Heart right ventricle (tissue), 16 donors: ENCODE results near the gene WNT7B. TPM values are rescaled to one million over a fixed set of nuclear protein-coding genes. Genes with fewer than 3 reads are reported as not detected.

ENCODE experiments used
- ATAC-seq, 8 donors: fragments of 200-7000 bp; cut with Tn5 transposase; one replicate each; pipeline ENCODE4 v1.9.1; 2020; ENCODE audit warnings: mild to moderate bottlenecking in 8 of 8, moderate library complexity in 8 of 8, moderate number of reproducible peaks in 1 of 8
- DNase-seq, 2 donors: peaks; one replicate each; pipeline ENCODE4 v3.0.0-alpha.2; 2020
- H3K27ac ChIP-seq, 10 donors: fragments of 200-600 bp; sonication (generic) in 2 of 10; one replicate each; pipeline versions ENCODE4 v1.5.0 to v1.8.0; 2020 to 2022; ENCODE audit warnings: mild to moderate bottlenecking in 3 of 10
- H3K27me3 ChIP-seq, 7 donors: fragments of 200-600 bp; one replicate each; pipeline ENCODE4 v1.8.0; 2021 to 2022; ENCODE audit warnings: mild to moderate bottlenecking in 2 of 7
- H3K36me3 ChIP-seq, 9 donors: fragments of 200-600 bp; sonication (generic) in 1 of 9; one replicate each; pipeline versions ENCODE4 v1.5.0 to v1.8.0; 2020 to 2022; ENCODE audit warnings: mild to moderate bottlenecking in 2 of 9
- H3K4me1 ChIP-seq, 9 donors: fragments of 200-600 bp; sonication (generic) in 1 of 9; one replicate each; pipeline versions ENCODE4 v1.5.0 to v1.8.0; 2020 to 2022; ENCODE audit warnings: mild to moderate bottlenecking in 4 of 9
- H3K4me3 ChIP-seq, 10 donors: fragments of 200-600 bp; sonication (generic) in 2 of 10; one replicate each; pipeline versions ENCODE4 v1.5.0 to v1.8.0; 2020 to 2022; ENCODE audit warnings: mild to moderate bottlenecking in 7 of 10, moderate library complexity in 2 of 10
- H3K9me3 ChIP-seq, 11 donors: fragments of 200-600 bp in 10 of 11; sonication (generic) in 2 of 11; one replicate each; pipeline versions ENCODE4 v1.5.0 to v1.8.0; 2013 to 2022; ENCODE audit warnings: mild to moderate bottlenecking in 2 of 11, control low read depth in 1 of 11, moderate library complexity in 1 of 11
- WGBS, 2 donors: extraction: QIAGEN DNeasy Blood & Tissue Kit; methylation state at CpG; one replicate each; pipeline ENCODE4 v1.1.7; 2013; ENCODE audit warnings: inconsistent platforms in 1 of 2; 5-methylcytosine and 5-hydroxymethylcytosine counted together
- intact Hi-C, 10 donors: fragments of 100-400 bp; cut with DNase I; formaldehyde crosslinking; loops; one replicate each; pipeline versions ENCODE4 v1.11.1 to v1.14.2; 2022
- polyA plus RNA-seq, 2 donors: library from polyadenylated mRNA; stranded (reverse); fragments of 200-250 nt; gene quantifications; one replicate each; pipeline ENCODE4 v1.2.3, GENCODE V29; 2013
- total RNA-seq, 10 donors: library from RNA; stranded (reverse); fragmentation: NEBNext Ultra II Directional in 3 of 10; extraction: Animal tissue kit (Norgen Biotek cat#: 25700) in 3 of 10; gene quantifications; one replicate each; pipeline versions ENCODE4 v1.2.1 to v1.2.4, GENCODE V29; 2021 to 2023
- TF ChIP-seq, protein P1 (sequence below), 9 donors: fragments of 200-600 bp; sonication (generic) in 2 of 9; IDR thresholded peaks; one replicate each; pipeline versions ENCODE4 v1.5.0 to v1.8.0; 2021 to 2022; ENCODE audit warnings: antibody characterized with exemption in 9 of 9, mild to moderate bottlenecking in 5 of 9, moderate library complexity in 1 of 9
- donor health status: Arrhythmogenic right ventricular cardiomyopathy.
- donor health status: ischemic (EF 13 %, LVEDD 7.1; RV severe dilation, severe dysfunction).
- donor health status: healthy with polysubstance abuse.
- donor health status: DM: no; HTN: yes; CAD: no.
- donor health status: DM: no; HTN: no; CAD: no.
- donor health status: ischemic (EF 25% LVEDD 6.9; RV normal size, moderate dysfunction).
- donor health status: ischemic (EF 25% LVEDD 5.7; RV mildly dilated, moderate dysfunction).
- donor health status: healthy.
- donor health status: DM: yes; HTN: yes; CAD: no.
- donor health status: Ischemic cardiomyopathy.
- donor health status: ischemic (EF 35%, LVEDD 5.7; RV mildly dilated, moderate dysfunction).
- donor health status: nonischemic (EF 11% LVEDD 7.7; RV severe dilation, severe dysfunction).
- donor health status: DM: yes; HTN: yes; CAD: no.
- donor health status: PGD.
- donor health status: ischemic (EF 29% LVEDD 5.4; RV normal size, mild dysfunction).
- donor health status: nonischemic (EF 23%, LVEDD 6.1; RV moderate dilation, normal function).

The WNT7B gene
- total and polyA plus RNA-seq, 12 donors, result not detected

DNA sequence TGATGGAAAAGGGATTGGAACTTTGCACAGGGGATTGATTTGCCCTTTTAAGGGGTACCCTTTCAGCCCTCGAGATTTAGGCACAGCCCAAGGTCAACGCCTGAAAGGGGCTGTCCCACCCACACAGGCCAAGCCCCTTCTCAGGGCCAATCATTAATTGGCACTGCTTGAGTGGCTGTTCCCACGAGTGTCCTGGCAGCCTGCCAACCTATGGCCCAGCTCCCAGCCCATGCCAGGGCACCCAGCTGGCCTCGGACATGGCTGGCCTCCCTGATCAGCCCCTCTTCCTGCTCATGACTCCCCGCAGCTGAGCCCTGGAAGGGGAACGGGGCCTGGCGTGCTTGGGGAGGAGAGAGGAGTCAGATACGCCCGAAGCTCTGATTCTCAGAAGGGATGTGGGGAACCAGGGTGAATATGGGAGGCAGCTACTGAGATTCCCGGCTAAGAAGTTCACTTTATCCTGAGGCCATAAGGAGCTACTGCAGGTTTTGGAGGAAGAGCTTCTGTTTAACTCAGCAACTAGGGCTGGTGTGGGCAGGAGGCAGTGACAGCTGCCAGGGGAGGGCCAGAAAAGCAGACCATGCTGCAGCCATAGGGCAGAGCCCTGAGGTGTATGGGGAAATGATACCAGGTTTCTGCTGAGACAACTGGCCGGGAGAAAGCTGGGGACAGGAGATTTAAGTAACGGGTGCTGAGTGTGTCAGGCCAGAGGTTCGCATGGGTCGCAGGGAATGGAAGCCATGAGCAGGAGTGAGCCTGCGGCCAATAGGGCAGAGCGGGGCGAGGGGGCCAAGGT, 30.0 kb downstream of the WNT7B start:
- TF ChIP-seq, protein P1, sequence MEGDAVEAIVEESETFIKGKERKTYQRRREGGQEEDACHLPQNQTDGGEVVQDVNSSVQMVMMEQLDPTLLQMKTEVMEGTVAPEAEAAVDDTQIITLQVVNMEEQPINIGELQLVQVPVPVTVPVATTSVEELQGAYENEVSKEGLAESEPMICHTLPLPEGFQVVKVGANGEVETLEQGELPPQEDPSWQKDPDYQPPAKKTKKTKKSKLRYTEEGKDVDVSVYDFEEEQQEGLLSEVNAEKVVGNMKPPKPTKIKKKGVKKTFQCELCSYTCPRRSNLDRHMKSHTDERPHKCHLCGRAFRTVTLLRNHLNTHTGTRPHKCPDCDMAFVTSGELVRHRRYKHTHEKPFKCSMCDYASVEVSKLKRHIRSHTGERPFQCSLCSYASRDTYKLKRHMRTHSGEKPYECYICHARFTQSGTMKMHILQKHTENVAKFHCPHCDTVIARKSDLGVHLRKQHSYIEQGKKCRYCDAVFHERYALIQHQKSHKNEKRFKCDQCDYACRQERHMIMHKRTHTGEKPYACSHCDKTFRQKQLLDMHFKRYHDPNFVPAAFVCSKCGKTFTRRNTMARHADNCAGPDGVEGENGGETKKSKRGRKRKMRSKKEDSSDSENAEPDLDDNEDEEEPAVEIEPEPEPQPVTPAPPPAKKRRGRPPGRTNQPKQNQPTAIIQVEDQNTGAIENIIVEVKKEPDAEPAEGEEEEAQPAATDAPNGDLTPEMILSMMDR (IDR thresholded peaks at IDR 0.05), result no peak
- Histone ChIP-seq H3K27ac (no peak overlapping the region), H3K9me3 (no peaks in the 10 kb centered on the region), H3K36me3 (no peaks in the 10 kb centered on the region), H3K4me1 (no peaks in the 10 kb centered on the region), H3K4me3 (no peak overlapping the region), H3K27me3 (peaks cover 0 to 12% (median 0%) of the 10 kb centered on the region in 7 donors)
- 72 to 75% methylated on average over 17 of the region's 17 CpGs for WGBS, 2 donors
- intact Hi-C loops, result no loop called here
- peak in 1 of 8 donors; percentile 19 for ATAC-seq
- DNase-seq, result no peak

DNA sequence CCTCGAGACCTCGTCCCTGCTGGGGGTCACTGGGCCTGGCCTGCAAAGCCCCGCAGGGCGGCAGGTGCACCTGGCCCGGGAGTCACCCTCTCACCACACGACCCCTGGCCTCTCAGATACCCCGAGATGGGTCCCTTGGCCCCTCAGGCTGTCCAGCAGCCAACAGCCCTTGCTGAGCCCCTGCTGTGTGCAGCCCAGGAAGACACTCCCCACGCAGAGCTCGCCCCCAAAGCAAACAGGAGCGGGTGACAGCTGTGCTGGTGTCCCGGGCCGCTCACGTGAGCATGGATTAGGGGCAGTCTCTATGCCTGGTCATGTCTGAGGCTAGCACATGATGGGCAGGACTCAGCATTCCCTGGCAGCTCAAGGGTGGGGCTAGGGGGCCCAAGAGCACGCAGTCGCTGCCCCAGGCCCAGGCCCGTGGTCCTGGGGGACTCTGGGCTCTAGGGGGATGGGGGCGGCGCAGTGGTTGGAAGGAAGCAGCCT, 31.3 kb downstream of the WNT7B start:
- H3K9me3 ChIP-seq, result no peaks in the 10 kb centered on the region
- no peaks in the 10 kb centered on the region for H3K4me1 ChIP-seq
- peaks cover 0 to 7% (median 0%) of the 10 kb centered on the region in 7 donors for H3K27me3 ChIP-seq
- 81 to 84% methylated on average over 18 of the region's 18 CpGs for WGBS, 2 donors
- intact Hi-C loops, result no loop called here
- TF ChIP-seq, protein P1 (IDR thresholded peaks at IDR 0.05), result no peak
- no peak overlapping the region for H3K27ac ChIP-seq
- H3K36me3 ChIP-seq, result no peaks in the 10 kb centered on the region
- DNase-seq (no peak), ATAC-seq (no peak)
- H3K4me3 ChIP-seq, result no peak overlapping the region

DNA sequence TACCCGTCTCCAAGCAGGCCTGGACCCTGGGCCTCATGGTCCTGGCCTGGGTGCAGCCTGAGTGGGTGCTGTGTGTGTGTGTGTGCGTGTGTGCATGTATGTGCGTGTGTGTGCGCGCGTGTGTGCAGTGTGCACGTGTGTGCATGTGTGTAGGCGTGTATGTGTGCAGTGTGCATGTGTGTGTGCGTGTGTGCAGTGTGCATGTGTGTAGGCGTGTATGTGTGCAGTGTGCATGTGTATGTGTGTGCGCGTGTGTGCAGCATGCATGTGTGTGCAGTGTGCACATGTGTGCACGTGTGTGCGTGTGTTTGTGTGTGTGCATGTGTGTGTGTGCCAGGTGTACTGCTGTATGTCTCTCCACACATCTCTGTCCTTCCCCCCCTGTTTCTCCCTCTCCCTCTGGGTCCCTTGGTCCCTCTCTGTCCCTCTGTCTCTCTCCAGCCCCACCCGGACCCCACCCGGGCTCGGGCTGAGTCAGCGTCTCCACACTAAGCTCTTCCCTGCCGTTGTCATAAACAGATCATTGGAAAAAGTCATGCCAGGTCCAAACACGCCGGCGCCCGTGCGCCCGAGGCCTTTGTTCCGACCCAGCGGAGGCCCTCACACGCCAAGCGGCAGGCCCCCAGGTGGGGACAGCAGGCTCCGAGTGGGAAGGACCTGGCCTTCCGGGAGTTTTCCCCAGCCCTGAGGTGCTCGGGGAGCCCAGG, 34.0 kb downstream of the WNT7B start:
- ATAC-seq (no peak), DNase-seq (no peak)
- no peak overlapping the region for H3K27ac ChIP-seq
- H3K4me1 ChIP-seq, result no peaks in the 10 kb centered on the region
- H3K36me3 ChIP-seq, result no peaks in the 10 kb centered on the region
- peaks cover 0 to under 1% (median 0%) of the 10 kb centered on the region in 7 donors for H3K27me3 ChIP-seq
- H3K9me3 ChIP-seq, result peaks cover 0 to 6% (median 0%) of the 10 kb centered on the region in 11 donors
- 89 to 90% methylated on average over 32 of the region's 32 CpGs for WGBS, 2 donors
- no peak overlapping the region for H3K4me3 ChIP-seq
- TF ChIP-seq, protein P1 (IDR thresholded peaks at IDR 0.05), result no peak
- intact Hi-C loops, result no loop called here

DNA sequence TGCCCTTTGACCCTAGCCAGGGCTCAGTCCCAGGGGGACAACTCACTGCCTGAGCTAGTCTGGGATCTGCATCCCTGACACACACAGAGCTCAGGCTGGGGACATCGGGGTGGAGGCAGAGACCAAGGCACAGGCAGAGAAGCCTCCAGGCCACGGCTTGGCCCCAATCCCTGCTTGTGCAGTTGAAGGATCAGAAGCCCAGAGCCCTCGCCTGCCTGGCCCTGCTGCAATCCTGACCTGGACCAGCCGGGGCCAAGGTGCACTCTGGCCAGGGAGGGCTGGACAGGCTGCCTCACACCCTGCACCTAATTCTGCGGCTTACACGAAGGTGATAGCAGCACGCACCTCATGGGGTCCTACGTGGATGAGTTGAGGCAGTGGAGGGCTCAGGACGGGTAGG, 34.6 kb downstream of the WNT7B start:
- no peak overlapping the region for H3K27ac ChIP-seq
- intact Hi-C loops, result no loop called here
- DNase-seq (no peak), ATAC-seq (no peak)
- H3K4me3 ChIP-seq, result no peak overlapping the region
- TF ChIP-seq, protein P1 (IDR thresholded peaks at IDR 0.05), result no peak
- WGBS, 2 donors, result 87 to 89% methylated on average over 9 of the region's 9 CpGs
- H3K4me1 ChIP-seq, result no peaks in the 10 kb centered on the region
- no peaks in the 10 kb centered on the region for H3K36me3 ChIP-seq
- no peaks in the 10 kb centered on the region for H3K27me3 ChIP-seq
- peaks cover 0 to 6% (median 0%) of the 10 kb centered on the region in 11 donors for H3K9me3 ChIP-seq
